ENCODE measurements around the gene GALNT8. TPM values are rescaled to one million over a fixed set of nuclear protein-coding genes. Genes with fewer than 3 reads are reported as not detected.

GALNT8 gene
- total RNA-seq, 1 donor: not detected

- Histone ChIP-seq H3K4me2 (ENCODE audit: insufficient read depth, low read length) (no peak overlapping the region), H3K9me3 (ENCODE audit: low read depth, low read length) (no peaks in the 10 kb centered on the region), H4K20me1 (ENCODE audit: insufficient read depth, low read length) (no peaks in the 10 kb centered on the region), H3K36me3 (ENCODE audit: insufficient read depth, low read length) (no peaks in the 10 kb centered on the region), H3K27me3 (ENCODE audit: insufficient read depth, low read length) (no peaks in the 10 kb centered on the region), H3K27ac (ENCODE audit: low read depth, low read length) (no peak overlapping the region), H2AFZ (ENCODE audit: low read length) (no peak overlapping the region), H3K79me2 (ENCODE audit: insufficient read depth, low read length) (no peaks in the 10 kb centered on the region), H3K4me3 (ENCODE audit: insufficient read depth, low read length) (no peak overlapping the region), H3K4me1 (ENCODE audit: insufficient read depth, low read length) (no peaks in the 10 kb centered on the region)
- no peak for DNase-seq (ENCODE audit: insufficient read length, low spot score, missing footprints)
- TF ChIP-seq, protein P1, sequence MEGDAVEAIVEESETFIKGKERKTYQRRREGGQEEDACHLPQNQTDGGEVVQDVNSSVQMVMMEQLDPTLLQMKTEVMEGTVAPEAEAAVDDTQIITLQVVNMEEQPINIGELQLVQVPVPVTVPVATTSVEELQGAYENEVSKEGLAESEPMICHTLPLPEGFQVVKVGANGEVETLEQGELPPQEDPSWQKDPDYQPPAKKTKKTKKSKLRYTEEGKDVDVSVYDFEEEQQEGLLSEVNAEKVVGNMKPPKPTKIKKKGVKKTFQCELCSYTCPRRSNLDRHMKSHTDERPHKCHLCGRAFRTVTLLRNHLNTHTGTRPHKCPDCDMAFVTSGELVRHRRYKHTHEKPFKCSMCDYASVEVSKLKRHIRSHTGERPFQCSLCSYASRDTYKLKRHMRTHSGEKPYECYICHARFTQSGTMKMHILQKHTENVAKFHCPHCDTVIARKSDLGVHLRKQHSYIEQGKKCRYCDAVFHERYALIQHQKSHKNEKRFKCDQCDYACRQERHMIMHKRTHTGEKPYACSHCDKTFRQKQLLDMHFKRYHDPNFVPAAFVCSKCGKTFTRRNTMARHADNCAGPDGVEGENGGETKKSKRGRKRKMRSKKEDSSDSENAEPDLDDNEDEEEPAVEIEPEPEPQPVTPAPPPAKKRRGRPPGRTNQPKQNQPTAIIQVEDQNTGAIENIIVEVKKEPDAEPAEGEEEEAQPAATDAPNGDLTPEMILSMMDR (IDR thresholded peaks at IDR 0.05; ENCODE audit: extremely low read depth, low read depth, low read length): no peak
Observed at GRCh38 chr12:4738541-4738940, 18.3 kb downstream of the GALNT8 start.

DNA sequence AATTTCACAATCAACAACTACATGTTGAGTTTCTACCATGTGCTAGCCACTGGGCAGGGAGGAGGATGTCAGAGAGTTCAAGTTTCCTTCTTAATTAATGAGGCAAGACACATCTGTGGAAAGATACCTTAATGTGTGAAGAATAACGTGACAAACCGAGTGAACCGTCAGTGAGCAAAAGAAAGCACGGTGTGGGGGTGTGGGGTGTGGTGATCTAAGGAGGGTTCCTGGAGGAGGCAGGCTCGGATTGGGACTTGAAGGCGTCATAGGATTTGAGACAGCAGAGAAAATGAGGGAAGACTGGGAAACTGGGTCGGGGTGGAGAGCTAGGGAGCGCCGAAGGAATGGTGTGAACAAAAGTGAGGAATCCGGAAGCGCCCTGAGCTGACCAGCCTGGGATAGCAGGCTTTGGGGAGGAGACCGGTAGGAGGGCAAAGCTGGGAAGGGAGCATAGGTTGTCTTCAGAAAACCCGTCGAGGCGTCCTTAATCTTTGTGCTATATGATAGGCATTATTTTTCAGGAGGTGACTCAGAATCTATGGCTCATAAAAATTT is 22.3 kb downstream of the GALNT8 start:
- no peaks in the 10 kb centered on the region for H4K20me1 ChIP-seq (ENCODE audit: insufficient read depth, low read length)
- H3K79me2 ChIP-seq (ENCODE audit: insufficient read depth, low read length): no peaks in the 10 kb centered on the region

DNA sequence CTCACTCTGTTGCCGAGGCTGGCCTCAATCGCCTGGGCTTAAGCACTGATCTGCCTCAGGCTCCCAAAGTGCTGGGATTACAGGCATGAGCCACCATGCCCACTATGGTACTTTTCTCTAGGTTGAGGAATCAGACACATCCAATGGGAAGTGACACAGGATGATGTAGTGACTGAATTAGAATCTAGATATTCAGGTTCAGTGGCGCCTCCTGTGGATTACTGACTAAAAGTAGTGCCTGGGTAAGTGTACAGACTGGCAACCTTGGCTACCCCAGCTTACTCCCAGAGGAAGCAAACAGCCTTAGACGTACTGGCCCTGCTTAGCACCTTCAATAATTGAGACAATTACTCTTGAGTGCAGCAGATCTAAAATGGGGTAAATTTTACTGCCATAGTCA is 22.8 kb downstream of the GALNT8 start:
- Histone ChIP-seq H3K79me2 (ENCODE audit: insufficient read depth, low read length) (no peaks in the 10 kb centered on the region), H3K4me2 (ENCODE audit: insufficient read depth, low read length) (no peak overlapping the region), H3K27me3 (ENCODE audit: insufficient read depth, low read length) (no peaks in the 10 kb centered on the region), H3K4me1 (ENCODE audit: insufficient read depth, low read length) (no peaks in the 10 kb centered on the region), H4K20me1 (ENCODE audit: insufficient read depth, low read length) (no peaks in the 10 kb centered on the region), H3K36me3 (ENCODE audit: insufficient read depth, low read length) (no peaks in the 10 kb centered on the region), H3K27ac (ENCODE audit: low read depth, low read length) (no peak overlapping the region), H3K4me3 (ENCODE audit: insufficient read depth, low read length) (no peak overlapping the region), H2AFZ (ENCODE audit: low read length) (no peak overlapping the region), H3K9me3 (ENCODE audit: low read depth, low read length) (no peaks in the 10 kb centered on the region)
- TF ChIP-seq, protein P1 (IDR thresholded peaks at IDR 0.05; ENCODE audit: extremely low read depth, low read depth, low read length): no peak
- DNase-seq (ENCODE audit: insufficient read length, low spot score, missing footprints): no peak

More for the DNA sequence above, 22.3 kb downstream of the GALNT8 start:
- Histone ChIP-seq H3K27ac (ENCODE audit: low read depth, low read length) (no peak overlapping the region), H3K27me3 (ENCODE audit: insufficient read depth, low read length) (no peaks in the 10 kb centered on the region), H3K4me1 (ENCODE audit: insufficient read depth, low read length) (no peaks in the 10 kb centered on the region), H3K4me2 (ENCODE audit: insufficient read depth, low read length) (no peak overlapping the region), H3K36me3 (ENCODE audit: insufficient read depth, low read length) (no peaks in the 10 kb centered on the region), H3K9me3 (ENCODE audit: low read depth, low read length) (no peaks in the 10 kb centered on the region), H3K4me3 (ENCODE audit: insufficient read depth, low read length) (no peak overlapping the region), H2AFZ (ENCODE audit: low read length) (no peak overlapping the region)
- TF ChIP-seq, protein P1 (IDR thresholded peaks at IDR 0.05; ENCODE audit: extremely low read depth, low read depth, low read length): no peak
- DNase-seq (ENCODE audit: insufficient read length, low spot score, missing footprints): no peak

GRCh38 chr12:4744709-4745108 is 24.5 kb downstream of the GALNT8 start:
- no peaks in the 10 kb centered on the region for H3K79me2 ChIP-seq (ENCODE audit: insufficient read depth, low read length)
- H3K4me3 ChIP-seq (ENCODE audit: insufficient read depth, low read length): no peak overlapping the region
- H3K27ac ChIP-seq (ENCODE audit: low read depth, low read length): no peak overlapping the region
- H3K4me1 ChIP-seq (ENCODE audit: insufficient read depth, low read length): no peaks in the 10 kb centered on the region
- no peaks in the 10 kb centered on the region for H4K20me1 ChIP-seq (ENCODE audit: insufficient read depth, low read length)
- DNase-seq (ENCODE audit: insufficient read length, low spot score, missing footprints): no peak
- H3K36me3 ChIP-seq (ENCODE audit: insufficient read depth, low read length): no peaks in the 10 kb centered on the region
- H2AFZ ChIP-seq (ENCODE audit: low read length): no peak overlapping the region
- TF ChIP-seq, protein P1 (IDR thresholded peaks at IDR 0.05; ENCODE audit: extremely low read depth, low read depth, low read length): no peak
- H3K27me3 ChIP-seq (ENCODE audit: insufficient read depth, low read length): no peaks in the 10 kb centered on the region
- no peak overlapping the region for H3K4me2 ChIP-seq (ENCODE audit: insufficient read depth, low read length)
- no peaks in the 10 kb centered on the region for H3K9me3 ChIP-seq (ENCODE audit: low read depth, low read length)

Data from osteoblast (primary cell).